Choroid plexus epithelial cell (primary cell): ENCODE measurements around the gene ISG20L2.

Experiments used
- DNase-seq: peaks from one replicate; pipeline ENCODE4 v3.0.0-alpha.2; 2010; ENCODE audit warnings: low read depth
- H3K4me3 ChIP-seq: 2 replicates; pipeline ENCODE4 v1.5.1; 2011; ENCODE audit warnings: low read depth, mild to moderate bottlenecking, control low read depth, low read length, moderate library complexity
- TF ChIP-seq, protein P1 (sequence below): conservative IDR thresholded peaks from 2 replicates; pipeline ENCODE4 v1.5.1; 2011; ENCODE audit warnings: low read depth, mild to moderate bottlenecking, control low read depth, inconsistent platforms, low read length, moderate library complexity

Gene ISG20L2

DNA sequence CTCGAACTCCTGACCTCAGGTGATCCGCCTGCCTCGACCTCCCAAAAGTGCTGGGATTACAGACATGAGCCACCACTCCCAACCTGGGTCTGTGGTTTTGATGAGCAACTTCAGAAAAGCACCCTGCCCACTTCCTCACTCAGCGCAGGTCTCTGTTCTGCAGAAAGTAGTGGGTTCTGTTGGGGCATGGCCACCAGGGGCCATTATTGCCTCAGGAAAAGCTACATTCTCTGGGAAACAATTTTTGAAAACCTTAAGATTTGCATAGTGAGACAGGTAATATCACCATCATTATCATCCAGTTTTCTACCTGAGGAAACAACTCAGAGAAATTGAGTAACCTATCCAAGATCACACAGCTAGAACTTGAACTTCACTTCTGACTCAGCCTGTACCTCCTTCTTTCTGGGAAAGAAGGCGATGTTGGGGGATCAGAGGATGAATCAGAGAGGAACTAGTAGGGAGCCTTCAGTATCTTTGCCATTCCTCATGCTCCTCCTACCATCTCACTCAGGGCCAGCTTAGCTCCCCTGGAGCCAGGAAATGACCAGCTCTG lies 44.3 kb downstream of the ISG20L2 start:
- peak; percentile 50 for DNase-seq

DNA sequence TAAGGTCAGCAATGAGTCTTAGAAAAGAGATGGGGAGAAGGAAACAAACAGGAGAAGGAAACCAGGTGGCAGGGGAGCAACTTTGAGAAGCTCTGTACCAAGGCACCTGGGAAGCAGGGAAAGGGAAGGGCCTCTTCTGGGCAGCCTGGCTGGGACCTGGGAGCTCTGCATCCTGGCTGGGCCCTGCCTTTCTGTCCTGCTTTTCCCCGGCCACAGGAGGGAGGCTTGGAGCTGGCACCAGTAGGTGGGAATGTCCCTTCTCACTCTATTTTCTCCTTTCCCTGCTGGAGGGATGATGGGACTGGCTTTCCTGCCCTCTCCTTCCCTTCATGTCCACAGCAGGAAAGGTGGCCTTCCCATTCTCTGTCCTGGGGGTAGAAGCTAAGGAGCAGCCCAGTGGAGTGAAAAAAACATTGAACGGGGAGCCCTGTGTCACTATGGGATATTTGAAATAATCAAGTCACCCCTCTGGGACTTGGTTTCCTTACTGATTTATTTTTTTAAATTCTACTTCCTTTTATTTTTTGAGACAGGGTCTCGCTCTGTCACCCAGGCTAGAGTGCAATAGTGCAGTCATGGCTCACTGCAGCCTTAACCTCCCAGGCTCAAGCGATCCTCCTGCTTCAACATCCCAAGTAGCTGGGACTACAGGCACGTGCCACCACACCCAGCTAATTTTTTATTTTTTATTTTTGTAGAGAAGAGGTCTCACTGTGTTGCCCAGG lies 46.2 kb downstream of the ISG20L2 start:
- H3K4me3 ChIP-seq = no peak overlapping the region
- DNase-seq = no peak
- TF ChIP-seq, protein P1, sequence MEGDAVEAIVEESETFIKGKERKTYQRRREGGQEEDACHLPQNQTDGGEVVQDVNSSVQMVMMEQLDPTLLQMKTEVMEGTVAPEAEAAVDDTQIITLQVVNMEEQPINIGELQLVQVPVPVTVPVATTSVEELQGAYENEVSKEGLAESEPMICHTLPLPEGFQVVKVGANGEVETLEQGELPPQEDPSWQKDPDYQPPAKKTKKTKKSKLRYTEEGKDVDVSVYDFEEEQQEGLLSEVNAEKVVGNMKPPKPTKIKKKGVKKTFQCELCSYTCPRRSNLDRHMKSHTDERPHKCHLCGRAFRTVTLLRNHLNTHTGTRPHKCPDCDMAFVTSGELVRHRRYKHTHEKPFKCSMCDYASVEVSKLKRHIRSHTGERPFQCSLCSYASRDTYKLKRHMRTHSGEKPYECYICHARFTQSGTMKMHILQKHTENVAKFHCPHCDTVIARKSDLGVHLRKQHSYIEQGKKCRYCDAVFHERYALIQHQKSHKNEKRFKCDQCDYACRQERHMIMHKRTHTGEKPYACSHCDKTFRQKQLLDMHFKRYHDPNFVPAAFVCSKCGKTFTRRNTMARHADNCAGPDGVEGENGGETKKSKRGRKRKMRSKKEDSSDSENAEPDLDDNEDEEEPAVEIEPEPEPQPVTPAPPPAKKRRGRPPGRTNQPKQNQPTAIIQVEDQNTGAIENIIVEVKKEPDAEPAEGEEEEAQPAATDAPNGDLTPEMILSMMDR = peak; percentile 2

More for the DNA sequence above, 44.3 kb downstream of the ISG20L2 start:
- H3K4me3 ChIP-seq = no peak overlapping the region
- TF ChIP-seq, protein P1 = peak; percentile 42

DNA sequence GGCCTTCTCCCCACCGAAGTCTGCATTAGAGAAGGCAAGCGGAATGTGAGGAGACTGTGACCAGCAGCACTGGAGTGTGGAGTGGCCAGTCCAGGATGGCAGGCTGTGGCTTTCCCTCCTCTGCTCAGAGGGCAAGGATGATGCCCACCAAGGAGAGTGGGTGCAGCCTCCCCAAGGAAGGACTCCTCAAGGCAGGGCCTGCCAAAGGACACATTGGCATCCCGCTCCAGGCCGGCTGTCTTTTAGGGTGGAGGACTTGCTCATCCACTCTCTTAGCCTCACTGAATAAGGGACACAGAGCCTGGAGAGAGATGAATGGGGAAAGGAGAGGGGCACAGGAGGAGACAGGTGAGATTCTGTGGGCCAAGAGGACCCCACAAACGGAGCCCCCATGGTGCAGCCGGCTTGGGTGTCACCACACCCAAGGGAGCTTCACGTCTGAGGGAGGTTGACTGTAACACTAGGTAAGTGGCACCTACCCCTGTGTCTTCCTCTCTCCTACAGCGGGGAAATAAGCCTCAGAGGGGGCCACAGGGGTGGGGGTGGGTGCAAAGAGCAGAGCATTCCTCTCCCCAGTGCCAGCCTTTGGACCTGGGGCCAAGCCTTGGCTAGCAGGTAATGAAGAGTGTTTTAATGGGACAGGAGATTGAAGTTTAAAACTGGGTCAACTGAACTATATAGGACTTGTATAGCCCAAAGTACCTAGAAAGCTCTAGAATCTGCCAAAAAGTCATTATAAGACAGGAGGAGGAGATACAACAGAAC lies 47.2 kb downstream of the ISG20L2 start:
- H3K4me3 ChIP-seq = no peak overlapping the region
- no peak for DNase-seq
- TF ChIP-seq, protein P1 = no peak

DNA sequence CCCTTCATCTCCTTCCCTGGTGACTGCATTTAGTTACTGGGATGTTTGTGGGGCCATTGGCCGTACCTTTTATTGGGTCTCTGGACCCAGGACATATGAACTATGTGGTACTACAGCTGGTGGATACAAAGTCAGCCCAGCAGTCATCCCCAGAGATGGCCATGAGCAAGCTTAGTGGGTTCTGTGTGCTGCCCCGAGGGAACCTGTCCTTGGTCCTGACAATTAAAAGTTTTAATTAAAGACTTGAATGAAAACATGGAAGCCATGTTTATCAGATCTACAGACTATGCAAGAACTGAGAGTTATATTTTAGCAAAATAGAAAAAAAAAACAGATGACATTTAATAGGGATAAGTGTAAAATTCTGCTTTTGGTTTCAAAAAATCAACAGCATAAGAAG lies 48.5 kb downstream of the ISG20L2 start:
- TF ChIP-seq, protein P1 = no peak
- H3K4me3 ChIP-seq = no peak overlapping the region
- no peak for DNase-seq

DNA sequence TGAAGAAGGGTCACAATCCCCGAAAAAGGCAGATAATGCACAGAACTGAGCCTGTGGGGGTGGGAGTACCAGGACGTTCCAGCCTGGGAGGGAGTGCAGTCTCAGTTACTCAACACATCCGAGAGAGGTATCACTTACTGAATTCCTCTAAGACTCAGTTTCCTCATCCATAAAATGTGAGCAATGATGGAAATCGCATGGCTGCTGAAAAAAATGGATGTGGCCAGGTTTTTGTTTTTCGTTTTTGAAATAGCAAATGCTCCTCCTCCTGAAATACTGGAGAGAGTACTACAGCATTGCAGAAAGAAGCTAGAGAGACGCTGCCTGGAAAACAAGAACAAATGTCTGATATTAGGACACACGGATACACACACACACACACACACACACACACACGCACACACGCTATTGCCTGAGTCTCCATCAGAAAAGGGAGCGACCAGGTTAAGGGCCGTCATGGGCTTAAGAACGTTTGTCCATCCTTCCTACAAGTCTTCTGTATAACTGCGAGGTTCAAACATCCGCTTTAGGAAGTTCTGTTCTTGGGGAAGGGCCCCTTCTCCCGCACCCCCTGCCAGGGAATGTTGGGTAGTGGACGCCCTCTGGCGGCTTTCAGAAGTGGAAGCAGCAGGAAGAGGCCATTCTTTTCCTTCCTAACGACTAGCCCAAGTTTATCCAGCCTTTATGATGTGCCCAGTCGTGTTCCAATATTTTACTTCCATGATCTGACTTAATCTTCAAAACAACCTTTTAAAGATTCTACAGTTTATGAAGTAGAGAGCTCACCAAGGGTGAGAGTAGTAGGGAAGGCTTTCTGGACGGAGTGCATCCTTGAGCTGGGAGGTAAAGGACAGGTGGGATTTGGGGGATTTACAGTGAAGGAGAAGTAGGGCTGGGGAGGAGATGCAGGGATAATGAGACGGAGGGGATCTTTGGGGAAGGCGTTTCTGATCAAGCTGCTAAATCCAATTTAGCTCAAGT lies 50.7 kb downstream of the ISG20L2 start:
- peak overlapping the region; percentile 51 for H3K4me3 ChIP-seq
- TF ChIP-seq, protein P1 = peak; percentile 97
- peak; percentile 90 for DNase-seq

DNA sequence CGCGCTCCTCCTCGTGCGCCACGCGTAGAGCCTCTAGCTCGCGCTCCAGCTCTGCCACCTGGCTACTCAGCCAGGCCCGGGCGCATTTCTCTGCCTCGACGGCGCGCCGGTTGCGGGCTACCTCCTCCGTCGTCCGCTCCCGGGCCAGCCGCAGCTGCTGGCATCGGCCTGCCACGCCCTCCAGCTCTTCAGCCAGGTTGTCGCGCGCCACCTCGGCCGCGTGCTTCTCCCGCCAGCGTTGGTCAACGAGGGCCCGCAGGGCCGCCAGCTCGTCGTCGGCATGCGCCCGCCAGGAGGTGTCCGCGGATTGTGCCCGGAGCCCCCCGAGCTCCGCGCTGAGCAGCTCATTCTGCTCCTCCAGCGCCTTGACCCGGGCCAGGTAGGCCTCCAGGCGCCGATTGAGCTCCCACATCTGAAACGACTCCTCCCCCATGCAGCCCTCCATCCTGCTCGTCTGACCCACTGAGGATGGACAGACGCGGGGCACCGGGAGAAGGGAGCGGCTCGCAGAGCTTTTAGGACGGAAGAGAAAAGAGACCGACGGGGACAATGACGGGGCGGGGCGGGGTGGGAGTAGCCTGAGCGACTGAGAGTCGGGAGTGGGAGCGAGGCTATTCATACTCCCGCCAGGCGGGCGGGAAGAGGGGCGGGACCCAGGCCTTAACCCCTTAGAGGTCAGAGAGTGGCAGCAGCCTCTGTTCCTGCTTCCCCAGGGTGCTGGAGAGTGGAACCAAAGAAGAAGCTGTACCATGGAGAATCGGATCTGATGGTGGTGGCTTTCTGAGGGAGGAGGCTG lies 51.5 kb downstream of the ISG20L2 start, which contains the start of gene NES:
Gene NES (minus strand): TSS at position 588 of the 796 bp plus-strand sequence. CDS start 143 bp downstream, at position 445.
- peak; percentile 56 for DNase-seq
- peak within 1 kb of the TSS; percentile 51 for H3K4me3 ChIP-seq

More for the DNA sequence above, 51.5 kb downstream of the ISG20L2 start, which contains the start of gene NES:
- TF ChIP-seq, protein P1 = no peak
